NCI-H2029 treated with DMSO at 0.1 percent for 48 hours (cell line): ENCODE measurements around the gene GIPR.
"Not testable (repeated sequence)": the region's sequence is repeated elsewhere in the genome, so short reads cannot be mapped to it uniquely, and the experiment has no call there.

Experiments used
- DNase-seq: peaks from one replicate; lab custom pipeline; 2025; lab: John Stamatoyannopoulos, UW

The GIPR gene, protein sequence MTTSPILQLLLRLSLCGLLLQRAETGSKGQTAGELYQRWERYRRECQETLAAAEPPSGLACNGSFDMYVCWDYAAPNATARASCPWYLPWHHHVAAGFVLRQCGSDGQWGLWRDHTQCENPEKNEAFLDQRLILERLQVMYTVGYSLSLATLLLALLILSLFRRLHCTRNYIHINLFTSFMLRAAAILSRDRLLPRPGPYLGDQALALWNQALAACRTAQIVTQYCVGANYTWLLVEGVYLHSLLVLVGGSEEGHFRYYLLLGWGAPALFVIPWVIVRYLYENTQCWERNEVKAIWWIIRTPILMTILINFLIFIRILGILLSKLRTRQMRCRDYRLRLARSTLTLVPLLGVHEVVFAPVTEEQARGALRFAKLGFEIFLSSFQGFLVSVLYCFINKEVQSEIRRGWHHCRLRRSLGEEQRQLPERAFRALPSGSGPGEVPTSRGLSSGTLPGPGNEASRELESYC

DNA sequence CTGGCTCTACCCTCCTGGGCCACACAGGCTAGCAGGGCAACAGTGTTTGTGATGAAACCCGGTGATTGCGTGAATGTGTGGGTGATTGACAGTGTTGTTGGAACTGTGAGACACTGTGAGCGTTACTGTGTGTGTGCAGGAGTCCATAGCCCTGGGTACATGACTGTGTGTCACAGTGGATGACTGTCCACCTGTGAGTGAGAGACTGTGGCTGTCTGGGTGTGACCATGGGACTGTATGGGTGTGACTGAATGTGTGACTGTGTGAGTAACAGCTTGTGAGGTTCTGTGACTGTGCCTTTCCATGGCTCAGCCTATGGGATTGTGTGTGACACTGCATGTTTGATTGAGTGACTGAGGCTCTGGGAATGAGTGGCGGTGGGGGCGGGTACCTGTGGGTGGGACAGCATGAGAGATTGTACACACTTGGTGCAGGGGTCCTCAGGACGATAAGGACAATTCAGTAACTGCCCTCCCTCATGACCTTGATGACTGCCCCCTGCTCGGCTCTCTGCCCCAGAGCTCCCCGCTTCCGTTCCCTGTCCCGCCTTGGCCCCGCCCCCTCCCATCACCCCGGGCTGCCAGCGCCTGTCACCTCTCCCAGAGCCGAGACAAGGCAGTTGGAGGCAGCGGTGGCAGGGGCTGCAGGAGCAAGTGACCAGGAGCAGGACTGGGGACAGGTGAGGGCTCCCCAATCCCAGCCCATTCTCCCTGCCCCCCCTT lies at the start of gene GIPR:
Gene GIPR (plus strand): TSS at position 602 of the 722 bp plus-strand sequence. CDS start 1,300 bp downstream, outside the sequence.
- DNase-seq = no peak

DNA sequence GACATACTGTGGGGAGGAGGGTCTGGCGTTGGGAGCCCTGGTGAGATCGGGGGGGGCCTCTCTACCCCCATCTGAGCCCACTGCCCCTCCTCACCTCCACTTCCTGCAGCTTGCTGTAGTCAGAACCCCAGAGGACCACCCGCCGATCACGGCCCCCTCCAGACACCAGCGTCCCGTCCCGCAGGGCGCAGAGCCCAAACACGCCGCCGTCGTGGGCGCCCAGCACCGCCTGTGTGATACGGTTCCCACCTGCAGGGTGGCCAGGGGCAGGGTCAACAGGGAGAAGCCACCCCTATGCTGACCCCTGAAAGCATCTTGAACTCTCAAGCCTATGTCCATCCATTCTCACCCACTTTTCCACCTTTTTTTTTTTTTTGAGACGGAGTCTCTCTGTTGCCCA lies 46.6 kb upstream of the GIPR start:
- no peak for DNase-seq

DNA sequence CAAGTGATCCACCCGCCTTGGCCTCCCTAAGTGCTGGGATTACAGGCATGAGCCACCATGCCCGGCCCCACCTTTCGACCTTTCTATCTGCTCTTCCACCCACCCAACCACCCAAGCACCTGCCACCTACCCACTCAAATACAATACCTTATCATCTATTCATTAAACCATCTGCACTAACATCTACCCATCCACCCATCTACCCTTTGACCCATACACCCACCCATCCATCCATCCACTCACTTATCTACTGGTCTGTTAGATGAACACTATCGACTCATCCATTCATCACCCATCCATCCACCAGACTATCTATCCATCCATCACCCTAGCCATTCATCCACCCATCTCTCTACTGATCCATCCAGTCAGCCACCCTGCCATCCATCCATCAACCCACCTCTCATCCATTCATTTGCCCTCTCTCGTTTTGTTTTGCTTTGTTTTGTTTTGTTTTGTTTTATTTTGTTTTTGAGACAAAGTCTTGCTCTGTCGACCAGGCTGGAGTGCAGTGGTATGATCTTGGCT lies 46.0 kb upstream of the GIPR start:
- no peak for DNase-seq

DNA sequence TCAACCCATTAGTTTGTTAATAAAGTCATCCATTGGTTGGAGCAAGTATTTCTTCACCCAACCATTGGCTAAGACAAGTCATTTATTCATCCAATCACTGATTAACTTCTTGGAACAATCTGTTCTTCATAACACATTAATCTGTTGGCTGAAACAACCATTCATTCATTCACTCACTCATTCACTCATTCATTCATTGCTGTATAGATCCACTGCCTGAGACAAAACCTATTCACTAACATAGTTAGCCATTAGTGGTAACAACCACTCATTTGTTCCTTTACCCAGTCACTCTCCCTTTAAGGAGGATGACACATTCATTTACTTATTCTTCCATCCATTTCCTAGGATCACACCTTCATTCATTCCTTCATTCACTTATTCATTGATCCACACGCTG lies 44.0 kb upstream of the GIPR start:
- no peak for DNase-seq

DNA sequence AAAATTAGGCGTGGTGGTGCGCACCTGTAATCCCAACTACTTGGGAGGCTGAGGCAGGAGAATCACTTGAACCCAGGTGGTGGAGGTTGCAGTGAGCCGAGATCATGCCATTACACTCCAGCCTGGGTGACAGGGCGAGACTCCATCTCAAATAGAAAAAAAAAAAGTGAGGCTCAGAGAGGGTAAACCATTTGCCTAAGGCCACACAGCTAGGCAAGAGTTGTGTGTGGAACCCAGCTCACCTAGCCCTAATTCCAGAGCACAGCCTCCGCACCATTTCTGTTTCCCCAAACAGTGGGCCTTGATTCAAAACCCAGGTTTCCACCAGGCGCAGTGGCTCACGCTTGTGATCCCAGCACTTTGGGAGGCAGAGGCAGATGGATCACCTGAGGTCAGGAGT lies 39.8 kb upstream of the GIPR start:
- not testable (repeated sequence) for DNase-seq

DNA sequence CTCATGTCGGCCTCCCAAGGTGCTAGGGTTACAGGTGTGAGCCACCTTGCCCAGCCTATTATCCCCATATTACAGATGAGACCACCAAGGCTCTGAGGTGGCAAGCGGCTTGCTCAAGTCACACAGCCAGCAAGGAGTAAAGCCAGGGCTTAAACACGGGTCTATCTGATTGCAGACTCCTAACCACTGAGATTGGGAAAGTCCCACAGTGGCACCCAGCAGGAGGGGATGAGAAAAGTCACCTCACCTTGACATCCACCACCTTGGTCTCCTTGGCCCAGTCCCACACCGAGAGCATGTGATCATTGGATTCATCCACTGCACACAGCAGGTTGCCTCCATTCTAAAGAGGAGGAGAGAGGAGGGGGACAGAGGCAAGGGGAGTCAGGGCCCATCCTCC lies 38.3 kb upstream of the GIPR start:
- no peak for DNase-seq

DNA sequence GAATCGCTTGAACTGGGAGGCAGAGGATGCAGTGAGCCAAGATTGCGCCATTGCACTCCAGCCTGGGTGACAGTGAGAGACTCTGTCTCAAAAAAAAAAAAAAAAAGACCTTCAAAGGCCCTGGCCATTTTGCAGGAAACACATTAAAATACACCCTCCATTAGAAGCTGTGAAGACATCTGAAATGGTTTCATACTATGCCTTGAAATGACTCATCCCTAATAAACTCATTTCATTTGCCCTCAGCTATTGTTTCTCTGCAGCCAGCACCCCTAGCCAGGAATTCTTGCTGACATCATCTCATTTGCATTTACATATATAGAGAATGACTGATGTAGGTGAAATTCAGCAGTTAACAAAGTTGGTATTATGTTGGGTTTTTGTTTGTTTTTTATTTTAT lies 37.6 kb upstream of the GIPR start:
- no peak for DNase-seq

DNA sequence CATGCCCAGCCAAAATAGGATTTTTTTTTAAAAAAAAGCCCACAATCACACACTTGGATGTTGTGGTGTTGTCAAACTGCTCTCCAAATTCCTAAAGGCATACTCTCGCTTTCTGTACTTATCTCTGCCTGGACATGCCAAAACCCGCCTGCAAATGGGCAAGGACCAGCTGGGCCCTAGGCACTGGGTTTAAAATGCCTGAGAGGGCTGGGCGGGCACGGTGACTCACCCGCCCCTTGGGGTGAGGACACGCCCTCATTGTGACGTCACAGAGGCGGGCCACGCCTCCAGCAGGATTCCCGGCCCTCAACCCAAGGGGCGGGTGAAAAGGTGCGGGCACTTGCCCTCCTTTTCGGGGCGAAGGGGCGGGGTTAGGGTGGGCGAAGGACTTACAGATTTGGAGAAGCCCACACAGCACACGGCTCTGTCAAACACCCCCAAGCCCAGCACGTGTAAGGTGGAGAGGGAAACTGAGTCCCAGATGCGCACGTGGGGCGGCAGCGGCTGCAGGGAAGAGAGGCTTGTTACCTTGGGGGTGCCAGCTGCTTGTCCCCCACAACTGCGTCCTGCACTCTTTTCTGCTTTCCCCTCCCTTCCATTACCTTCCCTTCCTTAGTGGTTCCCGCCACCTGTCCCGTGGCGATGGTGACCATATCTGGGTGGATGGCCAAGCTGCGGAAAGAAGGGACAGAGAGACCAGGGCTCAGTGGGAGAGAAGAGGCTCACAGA lies 35.4 kb upstream of the GIPR start:
- peak; percentile 23 for DNase-seq

DNA sequence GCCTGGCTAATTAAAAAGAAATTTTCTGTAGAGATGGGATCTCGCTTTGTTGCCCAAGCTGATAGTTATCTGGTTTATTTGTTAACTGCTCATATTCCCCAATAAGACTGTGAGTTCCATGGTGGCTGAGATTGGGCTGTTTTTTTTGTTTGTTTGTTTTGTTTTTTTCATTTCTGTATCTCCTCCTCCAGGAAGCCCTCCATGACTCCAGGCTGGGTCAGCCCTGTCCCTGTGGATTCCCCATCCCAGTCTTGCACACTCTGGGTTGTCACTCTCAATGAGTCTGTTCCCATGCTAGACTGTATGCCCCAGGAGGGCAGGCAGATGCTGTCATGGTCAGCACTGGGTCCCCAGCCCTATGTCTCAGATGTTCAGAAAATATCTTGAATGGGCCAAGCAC lies 31.7 kb upstream of the GIPR start:
- no peak for DNase-seq

DNA sequence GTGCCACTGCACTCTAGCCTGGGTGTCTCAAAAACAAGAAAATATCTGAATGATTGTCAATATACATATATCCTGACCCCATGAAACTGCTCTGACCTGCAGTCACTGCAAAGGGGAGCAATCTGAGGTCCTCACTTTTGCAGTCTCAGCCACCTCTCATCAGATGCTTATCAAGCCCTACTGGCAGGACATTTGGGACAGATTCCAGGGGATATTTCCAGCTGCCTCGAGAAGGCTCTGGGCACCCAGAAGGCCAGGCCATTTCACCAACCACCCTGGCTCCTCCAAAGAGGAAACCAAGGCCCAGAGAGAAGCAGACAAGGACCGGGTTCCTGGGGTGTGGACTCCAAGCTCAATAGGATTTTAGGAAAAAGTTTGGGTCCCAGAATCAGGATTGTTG lies 31.1 kb upstream of the GIPR start:
- no peak for DNase-seq

DNA sequence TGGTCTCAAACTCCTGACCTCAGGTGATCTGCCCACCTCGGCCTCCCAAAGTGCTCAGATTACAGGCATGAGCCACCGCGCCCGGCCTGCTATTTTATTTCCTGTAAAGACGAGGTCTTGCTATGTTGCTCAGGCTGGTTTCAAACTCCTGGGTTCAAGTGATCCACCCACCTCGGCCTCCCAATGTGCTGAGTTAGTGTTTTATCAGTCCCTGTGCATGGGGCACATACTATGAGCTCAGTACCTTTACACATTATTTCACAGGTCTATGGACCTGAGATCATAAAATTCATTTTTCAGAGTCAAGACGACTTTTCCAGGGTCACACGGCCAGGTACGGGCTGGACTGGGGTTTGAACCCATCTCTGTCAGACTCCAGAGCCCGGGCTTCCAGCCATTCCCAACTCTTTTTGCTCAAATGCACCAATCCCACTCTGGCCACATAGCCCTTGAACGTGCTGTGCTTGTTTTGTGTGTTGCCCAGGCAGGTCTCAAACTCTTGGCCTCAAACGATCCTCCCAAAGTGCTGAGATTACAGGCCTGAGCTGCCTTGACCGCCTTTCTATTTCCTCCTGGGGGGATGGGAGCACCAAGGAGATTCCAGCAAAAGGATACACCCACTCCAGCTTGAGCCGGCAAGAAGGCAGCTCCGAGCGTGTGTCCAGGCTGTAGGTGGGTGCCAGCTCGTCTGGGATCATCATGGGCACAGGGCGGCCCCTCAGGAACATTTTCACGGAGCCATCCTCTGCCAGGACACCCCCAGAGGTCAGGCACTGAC lies 29.9 kb upstream of the GIPR start:
- no peak for DNase-seq

DNA sequence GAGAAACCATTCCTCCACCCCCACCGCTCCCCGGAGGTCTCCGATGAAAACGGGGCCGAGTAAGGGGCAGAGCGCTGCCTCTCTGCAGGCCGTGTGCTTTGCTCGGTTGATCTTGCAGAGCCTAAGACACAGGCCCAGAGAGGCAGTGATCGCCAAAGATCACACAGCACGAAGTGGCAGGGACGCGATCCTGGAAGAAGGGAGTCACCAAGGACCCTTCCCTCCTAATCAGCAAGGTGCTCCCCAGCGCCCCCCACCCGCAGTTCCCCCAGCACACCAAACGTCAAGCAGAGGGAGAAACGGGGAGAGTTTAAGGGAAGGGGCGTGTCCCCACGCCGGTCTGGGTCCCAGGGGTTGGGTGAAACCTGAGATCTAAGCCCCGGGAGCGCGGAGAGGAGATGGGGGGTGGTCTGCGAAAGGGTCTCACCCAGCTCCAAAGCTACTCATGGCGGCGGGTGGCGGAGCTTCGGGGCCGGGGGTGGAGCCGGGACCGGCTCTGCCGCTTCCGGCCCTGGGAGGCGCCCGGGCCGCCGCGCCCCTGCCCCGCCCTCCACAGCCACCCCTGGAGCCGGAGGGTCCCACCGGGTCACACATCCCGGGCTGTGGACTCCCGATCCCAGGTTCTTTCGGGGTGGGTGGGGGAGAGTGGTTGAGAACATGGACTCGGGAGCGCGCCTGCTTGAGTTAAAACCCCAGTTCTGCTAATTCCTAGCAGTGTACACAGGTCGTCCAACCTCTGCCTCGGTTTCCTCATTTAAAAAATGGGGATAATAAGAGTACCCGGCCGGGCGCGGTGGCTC lies 28.9 kb upstream of the GIPR start, which contains the start of gene EML2:
Gene EML2 (minus strand): TSS at position 468 of the 800 bp plus-strand sequence. CDS start 21 bp downstream, at position 447.
- DNase-seq = no peak

DNA sequence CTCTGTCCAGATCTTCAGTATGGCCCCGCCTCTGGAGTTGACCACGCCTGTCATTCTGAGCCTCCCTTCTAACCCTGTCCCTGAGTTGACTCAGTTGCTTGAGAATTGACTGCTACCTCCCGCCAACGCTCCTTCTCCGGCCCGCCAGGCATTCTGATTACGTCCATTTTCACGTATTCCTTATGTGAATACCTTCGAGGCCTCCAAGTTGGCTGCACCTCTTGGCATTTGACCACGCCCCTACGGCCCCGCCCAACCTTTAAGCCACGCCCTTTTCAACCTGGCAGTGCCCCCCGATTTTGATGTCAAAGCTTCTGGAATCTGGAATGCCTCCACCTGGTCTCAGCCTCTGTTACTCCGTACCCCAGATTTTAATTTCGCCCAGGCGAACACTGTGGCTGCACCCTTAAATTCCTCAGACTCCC lies 27.2 kb upstream of the GIPR start:
- no peak for DNase-seq

DNA sequence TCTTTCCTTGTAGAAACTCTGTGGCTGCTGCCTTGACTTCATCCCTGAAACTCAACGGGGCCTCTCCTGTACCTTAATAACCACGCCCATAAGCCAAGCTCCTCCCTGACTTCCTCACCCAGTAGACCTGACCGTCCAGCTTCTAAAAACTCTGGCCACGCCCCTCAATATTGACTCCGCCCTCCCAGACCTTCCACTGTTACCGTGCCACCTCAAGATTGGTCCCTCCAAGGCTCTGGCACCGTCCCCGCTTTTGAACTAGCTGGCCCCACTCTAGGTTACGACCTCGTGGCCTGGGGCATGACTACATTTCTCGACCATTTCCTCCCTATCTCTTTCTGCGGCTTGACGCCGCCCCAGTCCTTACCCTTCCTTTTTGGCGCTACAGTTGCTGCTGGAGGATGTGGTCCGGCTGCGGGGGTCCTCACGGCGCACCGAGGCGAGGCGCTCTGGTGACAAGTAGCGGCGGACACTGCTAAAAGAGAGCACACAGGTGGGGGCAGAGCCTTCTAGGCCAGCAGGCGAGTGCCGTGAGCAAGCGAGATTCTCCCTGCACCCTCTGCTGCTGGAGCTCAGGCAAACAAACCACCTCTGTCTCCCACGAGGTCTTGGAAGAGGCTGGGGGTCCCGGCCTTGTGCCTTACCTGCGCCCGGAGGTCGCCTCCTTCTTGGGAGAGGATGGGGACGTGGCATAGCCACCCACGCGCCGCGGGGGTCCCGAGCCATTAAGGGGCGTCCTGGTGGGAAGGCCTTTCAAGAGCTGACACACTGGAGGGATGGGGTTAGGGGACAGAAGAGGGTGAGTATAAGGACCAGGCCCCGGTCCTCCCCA lies 26.5 kb upstream of the GIPR start:
- DNase-seq = peak; percentile 74

DNA sequence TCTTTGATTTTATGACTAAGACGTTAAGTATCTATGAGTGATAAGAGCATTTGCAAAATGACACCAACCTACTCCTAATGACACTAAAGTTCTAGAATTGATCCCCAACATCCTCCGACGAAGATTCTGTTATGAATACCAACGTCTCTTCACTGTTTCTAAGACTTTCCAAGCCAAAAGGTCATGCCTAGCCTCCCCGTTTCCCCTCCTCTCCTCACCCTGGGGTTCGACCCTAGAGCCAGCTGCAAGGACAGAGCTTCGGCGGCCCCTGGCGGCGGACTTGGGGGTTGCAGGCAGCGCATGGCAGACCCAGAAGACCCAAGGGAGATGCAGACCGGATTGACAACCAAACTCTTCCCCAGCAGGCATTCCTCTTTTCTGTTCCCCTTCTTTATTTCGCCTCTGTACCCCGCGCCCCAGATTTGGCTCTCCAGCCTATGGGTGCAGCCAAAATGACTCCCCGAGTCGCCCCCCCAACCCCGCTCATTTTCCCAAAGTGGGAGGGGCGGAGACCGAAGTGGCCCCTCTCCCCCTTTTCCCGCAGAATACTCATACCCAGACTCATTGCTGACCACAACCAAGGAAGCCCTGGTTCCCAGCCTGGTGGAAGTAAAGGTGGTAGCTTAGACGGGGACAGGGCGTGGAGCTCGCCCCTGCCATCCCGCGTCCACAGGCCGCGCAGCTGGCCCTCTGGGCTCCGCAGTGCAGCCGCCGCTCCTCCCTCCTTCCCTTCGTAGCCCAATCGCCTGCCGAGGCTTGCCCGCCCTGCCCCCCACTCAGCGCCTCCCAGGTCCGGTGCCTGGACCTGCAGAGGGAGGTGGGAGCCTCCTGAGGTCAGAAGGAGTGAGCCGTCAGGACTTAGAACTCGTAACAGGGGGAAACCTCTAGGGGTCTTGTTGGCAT lies 24.7 kb upstream of the GIPR start:
- peak; percentile 42 for DNase-seq

DNA sequence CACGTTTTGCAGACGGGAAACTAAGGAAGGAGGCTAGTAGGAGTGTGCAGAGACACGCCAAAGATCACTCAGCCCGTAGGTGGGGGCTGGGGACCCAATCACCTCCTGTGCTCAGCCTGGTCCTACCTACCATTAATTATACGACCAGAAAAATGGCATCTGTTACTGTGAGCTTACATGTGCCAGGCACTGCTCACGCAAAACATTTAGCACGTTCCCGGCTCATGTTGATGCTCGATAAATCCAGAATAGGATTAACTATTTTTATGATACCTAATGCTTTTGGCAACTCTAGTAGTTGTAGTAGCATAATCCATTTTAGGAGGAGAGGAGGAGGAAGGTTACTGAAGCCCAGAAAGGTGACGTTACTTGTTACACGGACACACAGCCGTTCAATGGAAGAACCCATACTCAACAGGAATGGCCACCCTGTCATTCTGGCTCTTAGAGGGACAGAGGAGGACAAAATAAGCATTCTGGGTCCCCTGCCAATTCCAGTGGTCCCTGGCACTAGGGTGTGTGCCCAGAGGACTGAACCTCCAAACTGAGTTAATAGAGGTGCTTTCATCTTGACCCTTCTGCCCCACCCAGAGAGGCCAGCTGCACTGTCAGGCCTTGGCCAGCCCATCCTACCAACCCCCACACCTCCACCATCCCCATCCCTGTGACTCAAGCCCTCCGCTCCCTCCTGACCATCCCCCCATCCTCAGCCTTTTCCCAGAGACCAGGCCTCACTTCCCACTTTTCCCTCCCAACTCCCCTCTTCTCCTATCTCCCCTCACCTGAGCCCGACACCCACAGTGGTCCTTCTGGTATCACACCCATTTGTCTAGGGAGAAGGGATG lies 23.9 kb upstream of the GIPR start:
- no peak for DNase-seq

DNA sequence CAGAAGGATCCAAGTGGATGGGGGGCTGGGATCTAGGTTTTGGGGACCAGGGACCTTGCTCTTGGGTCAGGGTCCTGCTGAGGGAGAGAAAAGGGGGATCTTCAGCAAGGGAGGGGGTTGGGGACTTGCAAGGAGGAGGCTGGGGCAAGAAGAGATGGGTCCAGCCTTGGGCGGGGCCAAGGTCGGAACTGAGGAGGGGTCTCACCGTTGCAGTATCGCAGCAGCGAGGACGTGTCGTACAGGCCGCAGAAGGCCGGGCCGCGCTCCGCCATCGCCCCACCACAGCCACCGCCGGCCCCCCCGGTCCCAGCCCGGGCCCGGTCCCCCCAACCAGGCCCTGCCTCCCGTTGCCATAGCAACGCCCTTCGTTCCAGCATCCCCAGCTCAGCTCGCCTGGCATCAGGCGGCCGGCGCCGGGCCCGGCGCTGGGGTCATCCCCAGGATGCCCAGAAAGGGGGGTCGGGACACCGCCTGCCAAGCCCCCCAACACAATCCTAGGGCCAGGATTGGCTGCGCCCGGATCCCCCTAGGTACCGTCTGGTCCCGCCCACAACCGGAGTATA lies 22.9 kb upstream of the GIPR start:
- DNase-seq = no peak
